GM12864 (cell line): ENCODE results near the gene PLEKHN1.
A peak's percentile ranks its signal among the peaks of the same experiment; 100 is the strongest.
"Not testable (repeated sequence)": the region's sequence is repeated elsewhere in the genome, so short reads cannot be mapped to it uniquely, and the experiment has no call there.

Experiments
- DNase-seq: peaks from one replicate; pipeline ENCODE4 v3.0.0-alpha.2; 2011; ENCODE audit warnings: low read depth
- H3K4me3 ChIP-seq: 2 replicates; pipeline ENCODE4 v1.5.1; 2011; ENCODE audit warnings: mild to moderate bottlenecking, low read depth, low read length, control low read depth
- TF ChIP-seq, protein P1 (sequence below): IDR thresholded peaks from 2 replicates; pipeline ENCODE4 v1.5.1; 2011; ENCODE audit warnings: low read depth, mild to moderate bottlenecking, moderate library complexity, low read length, control low read depth, inconsistent platforms; ENCODE audit errors: missing control alignments

PLEKHN1 gene

DNA sequence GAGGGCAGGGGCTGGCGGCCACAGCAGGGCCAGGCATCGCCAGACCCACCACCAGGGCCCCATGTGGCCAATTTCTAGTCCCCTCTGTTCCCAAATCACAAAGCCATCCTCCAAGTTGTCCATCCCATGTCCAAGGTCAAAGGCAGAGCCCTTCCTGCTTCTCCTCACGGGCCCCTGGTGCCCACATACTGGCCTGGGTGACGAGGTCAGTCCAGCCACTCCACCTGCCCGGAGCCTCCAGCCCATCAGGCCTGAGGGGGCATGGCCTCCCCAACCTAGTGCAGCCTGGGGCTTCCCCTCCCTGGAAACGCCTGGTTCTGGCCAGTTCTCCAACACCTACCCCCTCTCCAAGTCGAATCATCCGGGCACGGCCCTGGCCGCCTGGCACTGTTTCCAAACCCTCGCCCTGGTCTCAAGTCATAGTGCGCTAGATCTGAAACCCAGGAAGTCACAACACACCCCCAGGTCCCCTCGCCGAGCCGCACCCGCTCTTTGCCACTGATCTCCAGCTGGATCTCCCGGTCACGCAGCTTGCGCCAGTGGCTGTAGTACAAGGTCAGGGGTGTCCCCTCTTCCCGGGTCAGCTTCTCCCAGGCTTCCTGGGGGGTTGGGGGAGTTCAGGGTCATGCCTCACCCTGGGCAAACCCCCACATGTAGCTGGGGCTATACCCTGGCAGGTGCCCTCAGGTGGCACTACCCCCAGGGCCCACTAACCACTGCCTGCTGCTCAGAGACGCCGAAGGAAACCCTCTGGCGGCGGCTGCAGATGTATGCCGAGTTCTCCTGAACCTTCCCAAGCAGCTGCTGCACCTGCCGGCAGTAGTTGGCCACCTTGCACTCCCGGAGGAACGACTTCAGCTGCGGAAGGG, 20.4 kb upstream of the PLEKHN1 start:
- TF ChIP-seq, protein P1, sequence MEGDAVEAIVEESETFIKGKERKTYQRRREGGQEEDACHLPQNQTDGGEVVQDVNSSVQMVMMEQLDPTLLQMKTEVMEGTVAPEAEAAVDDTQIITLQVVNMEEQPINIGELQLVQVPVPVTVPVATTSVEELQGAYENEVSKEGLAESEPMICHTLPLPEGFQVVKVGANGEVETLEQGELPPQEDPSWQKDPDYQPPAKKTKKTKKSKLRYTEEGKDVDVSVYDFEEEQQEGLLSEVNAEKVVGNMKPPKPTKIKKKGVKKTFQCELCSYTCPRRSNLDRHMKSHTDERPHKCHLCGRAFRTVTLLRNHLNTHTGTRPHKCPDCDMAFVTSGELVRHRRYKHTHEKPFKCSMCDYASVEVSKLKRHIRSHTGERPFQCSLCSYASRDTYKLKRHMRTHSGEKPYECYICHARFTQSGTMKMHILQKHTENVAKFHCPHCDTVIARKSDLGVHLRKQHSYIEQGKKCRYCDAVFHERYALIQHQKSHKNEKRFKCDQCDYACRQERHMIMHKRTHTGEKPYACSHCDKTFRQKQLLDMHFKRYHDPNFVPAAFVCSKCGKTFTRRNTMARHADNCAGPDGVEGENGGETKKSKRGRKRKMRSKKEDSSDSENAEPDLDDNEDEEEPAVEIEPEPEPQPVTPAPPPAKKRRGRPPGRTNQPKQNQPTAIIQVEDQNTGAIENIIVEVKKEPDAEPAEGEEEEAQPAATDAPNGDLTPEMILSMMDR = no peak
- H3K4me3 ChIP-seq = no peak overlapping the region
- no peak for DNase-seq

DNA sequence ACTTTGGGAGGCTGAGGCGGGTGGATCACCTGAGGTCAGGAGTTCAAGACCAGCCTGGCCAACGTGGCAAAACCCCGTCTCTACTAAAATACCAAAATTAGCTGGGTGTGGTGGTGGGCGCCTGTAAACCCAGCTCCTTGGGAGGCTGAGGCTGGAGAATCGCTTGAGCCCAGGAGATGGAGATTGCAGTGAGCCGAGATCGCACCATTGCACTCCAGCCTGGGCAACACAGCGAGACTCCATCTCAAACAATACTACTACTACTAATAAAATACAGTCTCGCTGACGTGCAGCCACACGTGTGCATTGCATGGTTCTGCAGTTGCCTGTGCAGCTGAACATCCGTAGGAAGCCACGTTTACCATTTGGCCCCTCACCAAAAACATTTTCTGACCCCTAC, 19.5 kb upstream of the PLEKHN1 start:
- not testable (repeated sequence) for H3K4me3 ChIP-seq

DNA sequence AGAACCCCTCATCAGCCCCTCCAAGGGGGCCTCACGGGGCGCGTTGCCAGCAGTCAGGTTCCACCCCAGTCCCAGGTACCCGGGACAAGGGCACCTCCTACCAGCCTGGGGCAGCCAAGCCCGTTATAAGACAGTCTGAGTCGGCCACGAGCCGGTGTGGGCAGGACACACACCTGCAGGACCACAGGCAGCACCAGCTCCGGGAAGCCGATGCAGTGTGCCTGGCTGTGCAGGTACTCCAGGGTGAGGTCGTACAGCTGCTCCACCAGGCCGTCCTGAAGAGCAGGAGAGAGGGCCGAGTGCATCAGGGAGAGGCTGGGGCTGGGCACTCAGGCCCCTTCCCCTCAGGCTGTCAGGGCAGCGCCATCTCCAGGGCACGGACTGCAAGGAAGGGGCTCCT, 18.3 kb upstream of the PLEKHN1 start:
- DNase-seq = no peak
- TF ChIP-seq, protein P1 = no peak
- H3K4me3 ChIP-seq = no peak overlapping the region

More for the DNA sequence above, 19.5 kb upstream of the PLEKHN1 start:
- DNase-seq = not testable (repeated sequence)

DNA sequence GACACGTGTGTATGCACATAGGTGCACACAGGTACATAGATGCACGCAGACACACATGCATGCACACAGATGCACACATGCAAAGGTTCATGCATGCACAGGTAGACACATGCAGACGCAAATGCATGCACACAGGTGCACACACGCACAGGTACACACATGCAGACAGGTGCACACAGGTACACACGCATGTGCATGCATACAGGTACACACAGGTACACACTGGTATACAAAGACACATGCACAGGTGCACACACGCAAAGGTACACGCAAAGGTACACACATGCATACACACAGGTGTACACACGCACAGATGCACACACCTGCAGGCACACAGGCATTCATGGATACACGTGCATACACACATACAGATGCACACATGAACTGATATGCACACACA, 16.0 kb upstream of the PLEKHN1 start:
- TF ChIP-seq, protein P1 = no peak
- DNase-seq = no peak
- H3K4me3 ChIP-seq = no peak overlapping the region

DNA sequence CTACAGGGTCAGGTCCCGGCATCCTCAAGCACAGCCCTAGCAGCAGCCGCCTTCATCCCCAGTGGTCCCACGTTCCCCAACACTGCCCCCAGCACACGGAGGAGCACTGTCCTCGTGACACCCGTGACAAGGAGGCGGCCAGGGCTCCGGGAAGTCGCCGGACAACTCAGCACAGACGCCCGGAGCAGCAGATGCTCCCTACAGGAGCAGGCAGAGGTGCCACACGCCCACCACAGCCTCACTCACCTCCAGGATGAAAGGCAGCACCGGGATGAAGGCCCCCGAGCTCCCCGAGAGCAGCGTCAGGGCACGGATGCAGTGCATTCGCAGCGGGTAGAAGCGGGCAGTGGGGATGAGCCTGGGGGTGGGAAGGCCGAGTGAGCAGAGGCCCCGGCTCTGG, 15.4 kb upstream of the PLEKHN1 start:
- H3K4me3 ChIP-seq = no peak overlapping the region
- no peak for DNase-seq
- TF ChIP-seq, protein P1 = no peak

DNA sequence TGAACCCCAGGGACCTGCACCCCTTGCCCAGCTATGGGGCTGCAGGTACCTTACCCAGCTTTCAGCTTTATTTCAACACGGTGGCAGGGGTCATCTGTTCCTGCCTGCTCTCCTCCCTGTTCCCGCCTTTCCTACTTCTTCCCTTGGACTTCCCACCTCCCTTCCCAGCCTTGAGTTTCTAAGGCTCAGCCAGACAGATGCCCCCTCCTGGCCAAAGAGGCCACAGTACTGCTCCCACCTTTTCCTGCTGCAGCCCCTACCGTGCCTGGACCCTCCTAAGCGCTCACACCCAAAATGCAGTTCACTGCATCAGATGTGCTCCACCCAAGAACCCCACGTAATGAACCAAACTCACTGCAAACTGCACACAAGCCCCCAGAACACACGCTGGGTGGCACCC, 14.9 kb upstream of the PLEKHN1 start:
- DNase-seq = no peak
- H3K4me3 ChIP-seq = no peak overlapping the region
- TF ChIP-seq, protein P1 = peak; percentile 16

DNA sequence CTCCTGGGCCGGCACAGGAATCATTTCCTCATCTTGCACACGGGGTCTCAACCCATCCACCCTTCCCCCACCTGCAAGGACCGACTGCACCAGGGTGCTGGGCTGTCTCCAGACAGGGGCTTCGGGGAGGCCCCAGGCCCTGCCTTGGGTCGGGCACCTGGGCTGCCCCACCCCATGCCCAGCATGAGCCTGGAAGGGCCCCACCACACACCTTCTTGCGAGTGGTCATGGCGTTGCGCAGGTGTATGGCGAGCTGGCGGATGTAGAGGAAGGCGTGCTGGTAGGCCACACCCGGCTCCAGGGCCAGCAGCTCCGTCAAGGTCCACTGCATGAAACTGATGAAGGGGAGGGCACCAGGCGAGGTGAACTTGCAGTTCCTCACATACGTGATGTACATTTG, 14.1 kb upstream of the PLEKHN1 start:
- no peak for DNase-seq
- TF ChIP-seq, protein P1 = no peak
- H3K4me3 ChIP-seq = no peak overlapping the region
